Tibial artery (tissue), 4 donors: ENCODE data around the gene FGF3.

Experiments used
- DNase-seq, 2 donors: peaks; one replicate each; pipeline ENCODE4 v3.0.0-alpha.2; 2019
- H3K27ac ChIP-seq, 2 donors: fragments of 200-600 bp; sonication (generic) in 1 of 2; 1 replicate in 1 of 2; 2 replicates in 1 of 2; pipeline ENCODE4 v1.5.1; 2018 to 2019; ENCODE audit warnings: mild to moderate bottlenecking in 1 of 2
- H3K27me3 ChIP-seq, 2 donors: fragments of 200-600 bp; sonication (generic) in 1 of 2; one replicate each; pipeline versions ENCODE4 v1.5.1 to v1.6.0; 2016 to 2019
- H3K36me3 ChIP-seq, 3 donors: fragments of 200-600 bp; sonication (generic) in 2 of 3; one replicate each; pipeline ENCODE4 v1.5.1; 2016 to 2019; ENCODE audit warnings: mild to moderate bottlenecking in 2 of 3
- H3K4me1 ChIP-seq, 4 donors: fragments of 200-600 bp; sonication (generic) in 2 of 4; 1 replicate in 3 of 4; 2 replicates in 1 of 4; pipeline ENCODE4 v1.5.1; 2016 to 2019
- H3K4me3 ChIP-seq, 2 donors: fragments of 200-600 bp; sonication (generic) in 1 of 2; 1 replicate in 1 of 2; 2 replicates in 1 of 2; pipeline ENCODE4 v1.5.1; 2018 to 2019; ENCODE audit warnings: mild to moderate bottlenecking in 2 of 2
- H3K9me3 ChIP-seq, 3 donors: fragments of 200-600 bp; sonication (generic) in 1 of 3; one replicate each; pipeline ENCODE4 v1.5.1; 2016 to 2019
- CTCF ChIP-seq, 2 experiments: fragments of 200-600 bp in 1 of 2; fragments of 450-650 bp in 1 of 2; IDR thresholded peaks; one replicate each; pipeline ENCODE4 v1.5.1; 2017 to 2019; ENCODE audit warnings: antibody characterized with exemption in 2 of 2, mild to moderate bottlenecking in 1 of 2, moderate library complexity in 1 of 2
- intact Hi-C: fragments of 100-400 bp; cut with DNase I; formaldehyde crosslinking; loops from one replicate; pipeline ENCODE4 v1.15.0; 2023; ENCODE audit warnings: low total_unique reads

FGF3 gene

GRCh38 chr11:69791276-69792180, 27.7 kb downstream of the FGF3 start:
- no peaks in the 10 kb centered on the region for H3K36me3 ChIP-seq
- peaks cover 0 to 8% of the 10 kb centered on the region in 2 donors for H3K27me3 ChIP-seq
- no peaks in the 10 kb centered on the region for H3K4me1 ChIP-seq
- no peak for TF ChIP-seq CTCF (IDR thresholded peaks at IDR 0.05)
- intact Hi-C loops = no loop called here
- H3K4me3 ChIP-seq = no peak overlapping the region
- DNase-seq = no peak
- H3K27ac ChIP-seq = no peak overlapping the region
- no peaks in the 10 kb centered on the region for H3K9me3 ChIP-seq

GRCh38 chr11:69788956-69789355, 30.3 kb downstream of the FGF3 start:
- no peak for TF ChIP-seq CTCF (IDR thresholded peaks at IDR 0.05)
- Histone ChIP-seq H3K27me3 (peaks cover 0 to 12% of the 10 kb centered on the region in 2 donors), H3K27ac (no peak overlapping the region), H3K4me3 (no peak overlapping the region), H3K9me3 (no peaks in the 10 kb centered on the region), H3K4me1 (no peaks in the 10 kb centered on the region), H3K36me3 (no peaks in the 10 kb centered on the region)
- no peak for DNase-seq
- intact Hi-C loops = no loop called here

- DNase-seq = no peak
- Histone ChIP-seq H3K4me1 (no peaks in the 10 kb centered on the region), H3K27ac (no peak overlapping the region), H3K27me3 (peaks cover 0 to 12% of the 10 kb centered on the region in 2 donors), H3K9me3 (no peaks in the 10 kb centered on the region), H3K36me3 (no peaks in the 10 kb centered on the region), H3K4me3 (no peak overlapping the region)
- intact Hi-C loops = no loop called here
- no peak for TF ChIP-seq CTCF (IDR thresholded peaks at IDR 0.05)
These were observed 31.3 kb downstream of the FGF3 start for GRCh38 chr11:69787906-69788305.

GRCh38 chr11:69787457-69787856, 31.8 kb downstream of the FGF3 start:
- Histone ChIP-seq H3K36me3 (no peaks in the 10 kb centered on the region), H3K4me3 (no peak overlapping the region), H3K27ac (no peak overlapping the region), H3K9me3 (no peaks in the 10 kb centered on the region), H3K27me3 (peaks cover 0 to 12% of the 10 kb centered on the region in 2 donors), H3K4me1 (no peaks in the 10 kb centered on the region)
- intact Hi-C loops = no loop called here
- no peak for DNase-seq
- TF ChIP-seq CTCF (IDR thresholded peaks at IDR 0.05) = no peak

GRCh38 chr11:69781241-69781640, 38.0 kb downstream of the FGF3 start:
- no peak for DNase-seq
- H3K9me3 ChIP-seq = no peaks in the 10 kb centered on the region
- peaks cover 0 to 37% of the 10 kb centered on the region in 2 donors for H3K27me3 ChIP-seq
- H3K27ac ChIP-seq = no peak overlapping the region
- H3K4me1 ChIP-seq = no peaks in the 10 kb centered on the region
- H3K4me3 ChIP-seq = no peak overlapping the region
- no peak for TF ChIP-seq CTCF (IDR thresholded peaks at IDR 0.05)
- H3K36me3 ChIP-seq = no peaks in the 10 kb centered on the region
- intact Hi-C loops = no loop called here
